Activated CD8-positive, alpha-beta T cell treated with anti-CD3 and anti-CD28 coated beads for 36 hours (primary cell): ENCODE data around the gene PCSK5. TPM values are rescaled to one million over a fixed set of nuclear protein-coding genes. Genes with fewer than 3 reads are reported as not detected.

Source experiments
- ATAC-seq: fragments of 200-7000 bp; cut with Tn5 transposase; one replicate; pipeline ENCODE4 v1.10.0; 2021; ENCODE audit warnings: mild to moderate bottlenecking, moderate library complexity
- CTCF ChIA-PET: fragments of 350-600 bp; sonication (Branson Sonifier 250); formaldehyde crosslinking; loops from one replicate; lab custom pipeline; 2021; ENCODE audit warnings: antibody characterized with exemption; lab: Charles Lee
- POLR2A ChIA-PET: fragments of 350-600 bp; sonication (Branson Sonifier 250); formaldehyde crosslinking; loops from one replicate; lab custom pipeline; 2021; ENCODE audit warnings: antibody characterized with exemption; lab: Charles Lee
- DNase-seq: peaks from one replicate; pipeline ENCODE4 v3.0.0-alpha.2; 2020
- H3K27ac Mint-ChIP-seq: one replicate; pipeline ENCODE4 v1.8.0; 2021; ENCODE audit warnings: mild to moderate bottlenecking, mixed read lengths
- H3K27me3 Mint-ChIP-seq: one replicate; pipeline ENCODE4 v1.8.0; 2021; ENCODE audit warnings: mixed read lengths
- H3K36me3 Mint-ChIP-seq: one replicate; pipeline ENCODE4 v1.8.0; 2021; ENCODE audit warnings: low read depth, mixed read lengths
- H3K4me1 Mint-ChIP-seq: one replicate; pipeline ENCODE4 v1.8.0; 2021; ENCODE audit warnings: low read depth, mixed read lengths
- H3K4me3 Mint-ChIP-seq: one replicate; pipeline ENCODE4 v1.8.0; 2021; ENCODE audit warnings: mild to moderate bottlenecking, moderate library complexity, mixed read lengths
- H3K9me3 Mint-ChIP-seq: one replicate; pipeline ENCODE4 v1.8.0; 2021; ENCODE audit warnings: mixed read lengths
- CTCF ChIP-seq: fragments of 200-600 bp; IDR thresholded peaks from one replicate; pipeline ENCODE4 v1.8.0; 2022; ENCODE audit warnings: antibody characterized with exemption, mild to moderate bottlenecking
- intact Hi-C: fragments of 100-400 bp; cut with micrococcal nuclease; formaldehyde crosslinking; loops from one replicate; pipeline ENCODE4 v1.10.0; 2022
- total RNA-seq, 2 experiments: library from RNA; stranded (reverse); gene quantifications; one replicate each; pipeline ENCODE4 v1.2.3, GENCODE V29; 2021

PCSK5 gene
- total RNA-seq, 2 experiments from 2014 or later = 4.7 to 5.2 TPM

GRCh38 chr9:75912951-75913350 lies 22.5 kb downstream of the PCSK5 start:
- intact Hi-C loops = no loop called here
- no peak for DNase-seq
- ChIA-PET CTCF (interaction anchor here (1.0 kb wide), 1 partner anchor 46 kb away, joined by 3 read pairs; no protein-coding TSS in a partner anchor), POLR2A (no interaction called here)
- Mint-ChIP-seq H3K36me3 (no peaks in the 10 kb centered on the region), H3K27ac (no peak overlapping the region), H3K4me1 (peaks cover 46% of the 10 kb centered on the region), H3K4me3 (no peak overlapping the region), H3K9me3 (no peaks in the 10 kb centered on the region), H3K27me3 (no peaks in the 10 kb centered on the region)
- no peak for TF ChIP-seq CTCF
- ATAC-seq = no peak

GRCh38 chr9:75914002-75914401 lies 23.5 kb downstream of the PCSK5 start:
- H3K4me3 Mint-ChIP-seq = no peak overlapping the region
- H3K27ac Mint-ChIP-seq = no peak overlapping the region
- H3K9me3 Mint-ChIP-seq = no peaks in the 10 kb centered on the region
- CTCF ChIA-PET = no interaction called here
- peaks cover 46% of the 10 kb centered on the region for H3K4me1 Mint-ChIP-seq
- H3K36me3 Mint-ChIP-seq = no peaks in the 10 kb centered on the region
- ATAC-seq (no peak), DNase-seq (no peak)
- POLR2A ChIA-PET = no interaction called here
- intact Hi-C loops = no loop called here
- no peak for TF ChIP-seq CTCF
- H3K27me3 Mint-ChIP-seq = no peaks in the 10 kb centered on the region

GRCh38 chr9:75914883-75915452 lies 24.5 kb downstream of the PCSK5 start:
- H3K4me1 Mint-ChIP-seq = peaks cover 42% of the 10 kb centered on the region
- no peak overlapping the region for H3K4me3 Mint-ChIP-seq
- ChIA-PET CTCF (no interaction called here), POLR2A (no interaction called here)
- H3K9me3 Mint-ChIP-seq = no peaks in the 10 kb centered on the region
- H3K36me3 Mint-ChIP-seq = no peaks in the 10 kb centered on the region
- intact Hi-C loops = no loop called here
- no peak overlapping the region for H3K27ac Mint-ChIP-seq
- no peak for ATAC-seq
- H3K27me3 Mint-ChIP-seq = no peaks in the 10 kb centered on the region
- DNase-seq = no peak
- TF ChIP-seq CTCF = no peak

- DNase-seq = peak; percentile 29
- Mint-ChIP-seq H3K27me3 (no peaks in the 10 kb centered on the region), H3K4me3 (no peak overlapping the region), H3K4me1 (peaks cover 20% of the 10 kb centered on the region), H3K27ac (no peak overlapping the region), H3K36me3 (no peaks in the 10 kb centered on the region), H3K9me3 (peaks cover 1% of the 10 kb centered on the region)
- ChIA-PET POLR2A (no interaction called here), CTCF (interaction anchor here (0.9 kb wide), 1 partner anchor 105 kb away, joined by 3 read pairs; no protein-coding TSS in a partner anchor)
- ATAC-seq = peak; percentile 60
- TF ChIP-seq CTCF = no peak
- intact Hi-C loops = no loop called here
Measured at GRCh38 chr9:75918154-75918553, 27.7 kb downstream of the PCSK5 start.

GRCh38 chr9:75918909-75919308 lies 28.4 kb downstream of the PCSK5 start:
- CTCF ChIA-PET = interaction anchor here (0.9 kb wide), 1 partner anchor 104 kb away, joined by 3 read pairs; no protein-coding TSS in a partner anchor
- DNase-seq = no peak
- Mint-ChIP-seq H3K36me3 (no peaks in the 10 kb centered on the region), H3K4me1 (peaks cover 18% of the 10 kb centered on the region), H3K4me3 (no peak overlapping the region), H3K27me3 (no peaks in the 10 kb centered on the region), H3K9me3 (peaks cover 1% of the 10 kb centered on the region), H3K27ac (no peak overlapping the region)
- TF ChIP-seq CTCF = no peak
- no peak for ATAC-seq
- POLR2A ChIA-PET = no interaction called here
- intact Hi-C loops = no loop called here
